ENCODE measurements around the gene BRINP2.

DNA sequence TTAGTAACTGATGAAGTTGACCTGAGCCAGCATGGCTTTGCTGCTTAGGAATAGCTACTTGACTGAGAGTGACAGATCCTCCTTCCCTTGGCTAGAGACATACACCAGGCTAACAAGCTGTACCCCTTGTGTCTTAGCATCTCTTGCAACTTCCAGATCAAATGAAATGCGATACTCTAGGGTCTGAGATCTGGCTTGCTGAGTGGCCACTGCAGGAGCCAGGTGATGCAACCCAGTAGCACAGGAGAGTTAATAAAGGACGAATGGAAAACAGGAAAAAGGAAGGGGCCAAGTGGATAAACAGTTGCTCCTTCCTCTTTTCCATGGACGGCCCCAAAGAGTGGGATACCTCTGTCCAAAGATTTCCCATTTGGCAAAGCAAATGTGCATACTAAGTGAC, 44.5 kb upstream of the BRINP2 start:
- TF ChIP-seq, protein P1, sequence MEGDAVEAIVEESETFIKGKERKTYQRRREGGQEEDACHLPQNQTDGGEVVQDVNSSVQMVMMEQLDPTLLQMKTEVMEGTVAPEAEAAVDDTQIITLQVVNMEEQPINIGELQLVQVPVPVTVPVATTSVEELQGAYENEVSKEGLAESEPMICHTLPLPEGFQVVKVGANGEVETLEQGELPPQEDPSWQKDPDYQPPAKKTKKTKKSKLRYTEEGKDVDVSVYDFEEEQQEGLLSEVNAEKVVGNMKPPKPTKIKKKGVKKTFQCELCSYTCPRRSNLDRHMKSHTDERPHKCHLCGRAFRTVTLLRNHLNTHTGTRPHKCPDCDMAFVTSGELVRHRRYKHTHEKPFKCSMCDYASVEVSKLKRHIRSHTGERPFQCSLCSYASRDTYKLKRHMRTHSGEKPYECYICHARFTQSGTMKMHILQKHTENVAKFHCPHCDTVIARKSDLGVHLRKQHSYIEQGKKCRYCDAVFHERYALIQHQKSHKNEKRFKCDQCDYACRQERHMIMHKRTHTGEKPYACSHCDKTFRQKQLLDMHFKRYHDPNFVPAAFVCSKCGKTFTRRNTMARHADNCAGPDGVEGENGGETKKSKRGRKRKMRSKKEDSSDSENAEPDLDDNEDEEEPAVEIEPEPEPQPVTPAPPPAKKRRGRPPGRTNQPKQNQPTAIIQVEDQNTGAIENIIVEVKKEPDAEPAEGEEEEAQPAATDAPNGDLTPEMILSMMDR (IDR thresholded peaks at IDR 0.05), result no peak
- TF ChIP-seq POLR2A (IDR thresholded peaks at IDR 0.05), result no peak
